Vagina (tissue), 2 donors: Measurements from ENCODE around the gene TLCD3B.

Source experiments
- POLR2AphosphoS5 ChIP-seq, 2 donors: sonication (generic); formaldehyde crosslinking; IDR thresholded peaks; one replicate each; pipeline ENCODE4 v1.9.0; 2017; ENCODE audit warnings: antibody characterized with exemption in 2 of 2, mild to moderate bottlenecking in 2 of 2, low read depth in 1 of 2; ENCODE audit not compliant: insufficient read depth in 1 of 2
- TF ChIP-seq, protein P1 (sequence below), 3 experiments: fragments of 450-650 bp in 2 of 3; fragments of 200-600 bp in 1 of 3; sonication (generic) in 1 of 3; IDR thresholded peaks; one replicate each; pipeline ENCODE4 v1.5.1; 2017 to 2019; ENCODE audit warnings: antibody characterized with exemption in 3 of 3, mild to moderate bottlenecking in 2 of 3, moderate library complexity in 2 of 3

- TF ChIP-seq, protein P1, sequence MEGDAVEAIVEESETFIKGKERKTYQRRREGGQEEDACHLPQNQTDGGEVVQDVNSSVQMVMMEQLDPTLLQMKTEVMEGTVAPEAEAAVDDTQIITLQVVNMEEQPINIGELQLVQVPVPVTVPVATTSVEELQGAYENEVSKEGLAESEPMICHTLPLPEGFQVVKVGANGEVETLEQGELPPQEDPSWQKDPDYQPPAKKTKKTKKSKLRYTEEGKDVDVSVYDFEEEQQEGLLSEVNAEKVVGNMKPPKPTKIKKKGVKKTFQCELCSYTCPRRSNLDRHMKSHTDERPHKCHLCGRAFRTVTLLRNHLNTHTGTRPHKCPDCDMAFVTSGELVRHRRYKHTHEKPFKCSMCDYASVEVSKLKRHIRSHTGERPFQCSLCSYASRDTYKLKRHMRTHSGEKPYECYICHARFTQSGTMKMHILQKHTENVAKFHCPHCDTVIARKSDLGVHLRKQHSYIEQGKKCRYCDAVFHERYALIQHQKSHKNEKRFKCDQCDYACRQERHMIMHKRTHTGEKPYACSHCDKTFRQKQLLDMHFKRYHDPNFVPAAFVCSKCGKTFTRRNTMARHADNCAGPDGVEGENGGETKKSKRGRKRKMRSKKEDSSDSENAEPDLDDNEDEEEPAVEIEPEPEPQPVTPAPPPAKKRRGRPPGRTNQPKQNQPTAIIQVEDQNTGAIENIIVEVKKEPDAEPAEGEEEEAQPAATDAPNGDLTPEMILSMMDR (IDR thresholded peaks at IDR 0.05), result no peak
- no peak for TF ChIP-seq POLR2AphosphoS5 (IDR thresholded peaks at IDR 0.05; ENCODE audit: insufficient read depth in 1 of 2, low read depth in 1 of 2)
These were observed 20.0 kb downstream of the TLCD3B start, which contains the start of gene DOC2A for GRCh38 chr16:30010844-30011713.
